AG10803 (cell line): ENCODE data around the gene NAMPT.

Source experiments
- DNase-seq: peaks from one replicate; pipeline ENCODE4 v3.0.0; 2010; ENCODE audit warnings: low read depth
- H3K4me3 ChIP-seq: 2 replicates; pipeline ENCODE4 v1.5.1; 2011; ENCODE audit warnings: mild to moderate bottlenecking, low read length, control low read depth
- CTCF ChIP-seq: conservative IDR thresholded peaks from 2 replicates; pipeline ENCODE4 v1.5.1; 2011; ENCODE audit warnings: mild to moderate bottlenecking, low read length, control low read depth, inconsistent platforms

The NAMPT gene

GRCh38 chr7:106294334-106294733 lies 9.6 kb upstream of the NAMPT start:
- peak; percentile 20; the same call in 1 of the 2 replicates for TF ChIP-seq CTCF

GRCh38 chr7:106291247-106291646 lies 6.5 kb upstream of the NAMPT start:
- TF ChIP-seq CTCF, result no peak
- no peak overlapping the region for H3K4me3 ChIP-seq
- DNase-seq, result no peak

More at GRCh38 chr7:106294334-106294733, 9.6 kb upstream of the NAMPT start:
- no peak for DNase-seq
- H3K4me3 ChIP-seq, result no peak overlapping the region

- H3K4me3 ChIP-seq, result no peak overlapping the region
- no peak for DNase-seq
- no peak for TF ChIP-seq CTCF
These were observed 5.5 kb upstream of the NAMPT start for GRCh38 chr7:106290319-106290718.

- peak; percentile 29 for DNase-seq
- no peak overlapping the region for H3K4me3 ChIP-seq
- no peak for TF ChIP-seq CTCF
These were observed 5.1 kb upstream of the NAMPT start for GRCh38 chr7:106289848-106290247.

GRCh38 chr7:106288263-106288662 lies 3.5 kb upstream of the NAMPT start:
- no peak overlapping the region for H3K4me3 ChIP-seq
- DNase-seq, result no peak
- TF ChIP-seq CTCF, result no peak

- no peak overlapping the region for H3K4me3 ChIP-seq
- DNase-seq, result no peak
- no peak for TF ChIP-seq CTCF
These were observed 3.0 kb upstream of the NAMPT start for GRCh38 chr7:106287786-106288185.

GRCh38 chr7:106285855-106286492 lies 1.2 kb upstream of the NAMPT start:
- H3K4me3 ChIP-seq, result peak overlapping the region; percentile 90
- DNase-seq, result peak; percentile 30
- TF ChIP-seq CTCF, result no peak
